ENCODE results near the gene PAH. TPM values are rescaled to one million over a fixed set of nuclear protein-coding genes. Genes with fewer than 3 reads are reported as not detected.
A peak's percentile ranks its signal among the peaks of the same experiment; 100 is the strongest.
"Not testable (repeated sequence)": the region's sequence is repeated elsewhere in the genome, so short reads cannot be mapped to it uniquely, and the experiment has no call there.

The PAH gene
- total RNA-seq, 4 donors from 2014 or later: 0.58 to 1.2 (median 0.63) TPM; not detected in 1

- Histone ChIP-seq H3K27me3 (no peaks in the 10 kb centered on the region), H3K36me3 (no peaks in the 10 kb centered on the region), H3K9me3 (no peaks in the 10 kb centered on the region), H3K27ac (no peak overlapping the region), H3K4me1 (no peaks in the 10 kb centered on the region), H3K4me3 (replicated peaks in 1 of 3) (no peak overlapping the region)
- TF ChIP-seq POLR2A (IDR thresholded peaks at IDR 0.05) (no peak), CTCF (IDR thresholded peaks at IDR 0.05) (no peak)
- DNase-seq: no peak
- WGBS, 2 donors: 68 to 90% methylated on average over 2 of the region's 2 CpGs
- intact Hi-C loops (cut with DNase I): no loop called here
Measured at GRCh38 chr12:102847131-102847530, 69.9 kb downstream of the PAH start.

GRCh38 chr12:102833687-102834441 lies 83.2 kb downstream of the PAH start:
- Histone ChIP-seq H3K27ac (no peak overlapping the region), H3K27me3 (no peaks in the 10 kb centered on the region), H3K4me3 (replicated peaks in 1 of 3) (no peak overlapping the region), H3K36me3 (no peaks in the 10 kb centered on the region), H3K4me1 (no peaks in the 10 kb centered on the region), H3K9me3 (no peaks in the 10 kb centered on the region)
- WGBS, 2 donors: 71 to 73% methylated on average over 10 of the region's 10 CpGs
- peak in 1 of 2 donors; percentile 19 for DNase-seq
- TF ChIP-seq CTCF (IDR thresholded peaks at IDR 0.05): no peak
- intact Hi-C loops (cut with DNase I): no loop called here

- H3K36me3 ChIP-seq; H3K27me3 ChIP-seq; H3K9me3 ChIP-seq; H3K4me1 ChIP-seq; intact Hi-C loops (cut with DNase I); H3K4me3 ChIP-seq (replicated peaks in 1 of 3); DNase-seq; H3K27ac ChIP-seq: not testable (repeated sequence)
- 83 to 84% methylated on average over 24 of the region's 24 CpGs for WGBS, 2 donors
Measured at GRCh38 chr12:102832826-102833225, 84.2 kb downstream of the PAH start.

GRCh38 chr12:102824218-102824835 lies 92.7 kb downstream of the PAH start:
- intact Hi-C loops (cut with DNase I): no loop called here
- H3K36me3 ChIP-seq: no peaks in the 10 kb centered on the region
- no peak overlapping the region for H3K4me3 ChIP-seq (replicated peaks in 1 of 3)
- H3K27me3 ChIP-seq: no peaks in the 10 kb centered on the region
- WGBS, 2 donors: 8% methylated on average over 22 to 27 of the region's 36 CpGs
- peak; percentile 16 to 48 for DNase-seq
- H3K27ac ChIP-seq: no peak overlapping the region
- no peaks in the 10 kb centered on the region for H3K4me1 ChIP-seq
- H3K9me3 ChIP-seq: no peaks in the 10 kb centered on the region
- no peak for TF ChIP-seq POLR2A (IDR thresholded peaks at IDR 0.05)
- TF ChIP-seq CTCF (IDR thresholded peaks at IDR 0.05): no peak

GRCh38 chr12:102821149-102821548 lies 95.9 kb downstream of the PAH start:
- 69 to 77% methylated on average over 5 of the region's 5 CpGs for WGBS, 2 donors
- H3K9me3 ChIP-seq: no peaks in the 10 kb centered on the region

More at GRCh38 chr12:102821149-102821548, 95.9 kb downstream of the PAH start:
- H3K4me3 ChIP-seq (replicated peaks in 1 of 3): no peak overlapping the region
- no peaks in the 10 kb centered on the region for H3K27me3 ChIP-seq
- no peak overlapping the region for H3K27ac ChIP-seq
- no peaks in the 10 kb centered on the region for H3K4me1 ChIP-seq
- intact Hi-C loops (cut with DNase I): no loop called here
- TF ChIP-seq POLR2A (IDR thresholded peaks at IDR 0.05) (no peak), CTCF (IDR thresholded peaks at IDR 0.05) (no peak)
- H3K36me3 ChIP-seq: no peaks in the 10 kb centered on the region
- no peak for DNase-seq

Measured in thyroid gland (tissue), 4 donors.